Left lobe of liver (tissue), 2 donors: ENCODE results near the gene MET. TPM values are rescaled to one million over a fixed set of nuclear protein-coding genes. Genes with fewer than 3 reads are reported as not detected.

Experiments
- ATAC-seq: fragments of 200-7000 bp; cut with Tn5 transposase; one replicate; pipeline ENCODE4 v1.9.1; 2020; ENCODE audit warnings: mild to moderate bottlenecking, moderate library complexity
- DNase-seq: peaks from one replicate; pipeline ENCODE4 v3.0.0-alpha.2; 2020; ENCODE audit warnings: low spot score
- total RNA-seq: library from RNA; stranded (reverse); gene quantifications from one replicate; pipeline ENCODE4 v1.2.1, GENCODE V29; 2021
- donor health status: DM: no; HTN: no; CAD: no; lungs with moderate emphysema.
- donor health status: DM: no; HTN: yes; CAD: no.

MET gene
- total RNA-seq, 1 donor from 2014 or later: 32.2 TPM

- no peak for DNase-seq
- no peak for ATAC-seq
Measured at GRCh38 chr7:116663744-116664143, 8.3 kb upstream of the MET start.

- DNase-seq (peak; percentile 49), ATAC-seq (peak; percentile 67)
Measured at GRCh38 chr7:116665332-116665996, 6.5 kb upstream of the MET start.

DNA sequence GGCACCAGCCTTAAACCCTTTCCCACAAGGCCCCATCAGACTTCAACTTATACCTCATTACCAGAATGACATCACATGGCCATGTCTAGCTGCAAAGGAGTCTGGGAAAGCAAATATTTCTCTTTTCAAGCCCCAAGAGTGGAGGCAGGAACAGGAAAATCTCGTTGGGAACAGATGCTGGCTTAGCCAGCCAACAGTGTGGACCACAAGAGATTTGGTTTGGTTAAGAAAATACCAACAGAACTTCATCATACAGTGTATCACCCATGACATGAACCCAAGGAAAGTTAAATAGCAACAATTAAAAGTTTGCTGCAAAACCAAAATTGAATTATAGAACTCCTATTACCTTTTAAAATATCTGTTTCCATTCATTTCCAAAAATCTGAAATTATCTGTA, 2.2 kb upstream of the MET start:
- ATAC-seq: no peak
- DNase-seq: no peak

GRCh38 chr7:116670409-116671015, 1.5 kb upstream of the MET start:
- no peak for DNase-seq
- ATAC-seq: no peak

GRCh38 chr7:116671111-116671510, 885 bp upstream of the MET start:
- no peak for DNase-seq
- no peak for ATAC-seq

DNA sequence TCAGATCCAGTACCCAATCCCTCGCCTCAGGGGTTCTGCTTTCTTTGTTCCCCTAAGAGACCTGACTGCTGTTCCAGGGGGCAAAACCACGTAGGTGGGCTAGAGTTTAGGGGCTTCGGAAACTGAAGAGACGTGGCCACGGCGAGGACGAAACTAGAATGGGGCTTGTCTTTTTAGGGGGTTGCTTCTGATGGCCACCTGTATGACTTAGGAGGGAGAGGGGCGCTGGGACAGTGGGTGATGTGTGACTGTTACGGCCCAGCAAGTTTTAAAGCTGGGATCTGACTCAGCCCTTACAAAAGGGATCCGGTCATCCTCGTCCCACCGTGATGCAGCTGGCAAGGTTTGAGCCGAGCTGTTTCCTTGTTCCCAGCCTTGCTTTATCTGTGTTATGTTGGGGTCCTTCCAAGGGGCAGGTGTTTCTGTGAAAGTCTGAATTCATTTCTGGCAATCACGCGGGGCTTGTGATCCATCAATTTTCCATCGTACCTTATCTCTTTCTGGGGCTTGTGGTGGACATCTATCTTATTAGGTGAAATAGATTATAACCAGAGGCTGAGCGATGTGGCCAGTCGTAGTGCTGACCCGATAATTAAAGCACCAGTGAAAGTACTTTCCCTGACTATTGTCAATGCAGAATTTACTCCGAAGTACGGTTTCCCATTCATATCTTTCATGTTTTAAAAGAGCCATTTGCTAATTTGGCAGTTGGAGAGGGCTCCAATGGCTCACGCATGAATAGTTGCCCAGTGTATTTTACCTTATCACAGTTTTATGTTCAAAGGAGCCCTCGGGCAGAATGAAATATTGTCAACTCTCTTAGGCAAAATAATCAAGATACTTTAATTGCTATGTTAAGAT, 830 bp downstream of the MET start:
- ATAC-seq: peak; percentile 11
- no peak for DNase-seq

GRCh38 chr7:116673457-116673865, 1.5 kb downstream of the MET start:
- no peak for DNase-seq
- no peak for ATAC-seq

DNA sequence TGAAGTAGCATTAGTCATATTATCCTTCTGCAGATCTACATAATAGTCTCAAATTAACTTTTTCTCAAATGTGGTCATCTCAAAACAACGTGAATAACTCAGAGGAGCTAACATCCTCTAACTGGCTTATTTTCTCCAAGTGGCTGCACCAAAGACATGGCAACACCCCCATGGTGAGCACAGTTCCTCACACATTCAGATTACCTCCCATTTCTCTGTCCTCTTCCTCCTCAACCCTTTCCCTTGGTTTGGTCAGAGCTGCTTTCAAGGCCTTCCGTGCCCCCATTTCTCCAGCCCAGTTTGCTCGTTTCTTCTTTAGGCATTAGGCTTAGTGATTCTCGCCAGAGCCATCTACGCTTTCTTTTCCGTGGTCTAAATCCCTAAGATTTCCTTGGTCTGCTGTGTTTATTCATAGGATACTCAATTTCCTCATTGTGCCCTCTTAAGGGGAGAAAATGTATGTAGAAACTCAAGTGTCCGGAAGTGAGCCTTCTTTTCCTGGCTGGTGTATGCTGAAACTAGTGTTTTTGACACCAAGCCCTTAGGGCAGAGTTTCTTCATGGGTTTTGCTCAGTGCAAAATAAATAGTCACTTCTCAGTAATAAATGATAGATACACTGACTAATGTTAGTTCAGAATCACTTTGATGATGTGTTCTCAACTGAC, 2.6 kb downstream of the MET start:
- ATAC-seq: no peak

GRCh38 chr7:116675812-116676355, 3.9 kb downstream of the MET start:
- ATAC-seq (no peak), DNase-seq (no peak)

More for the DNA sequence above, 2.6 kb downstream of the MET start:
- DNase-seq: no peak

- ATAC-seq (no peak), DNase-seq (no peak)
Measured at GRCh38 chr7:116678780-116679179, 6.8 kb downstream of the MET start.

DNA sequence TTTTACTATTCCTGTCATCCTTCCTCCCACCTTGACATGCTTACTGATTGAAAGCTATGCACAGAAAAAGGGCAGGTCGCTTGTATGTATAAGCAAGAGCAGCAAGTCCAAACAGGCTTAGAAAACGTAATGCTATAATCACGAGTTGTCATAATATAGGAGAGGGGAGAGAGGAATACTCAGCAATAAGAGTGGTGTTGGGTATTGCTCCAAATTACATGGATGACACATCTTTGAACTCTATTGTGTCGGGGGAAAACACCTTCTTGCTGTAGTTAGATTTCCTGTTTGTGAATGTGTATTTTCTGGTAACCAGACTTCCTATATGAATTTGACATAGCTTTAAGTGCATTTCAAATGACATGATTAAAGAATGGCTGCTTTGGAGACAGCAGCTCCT, 7.5 kb downstream of the MET start:
- DNase-seq (no peak), ATAC-seq (no peak)

- DNase-seq (no peak), ATAC-seq (no peak)
Measured at GRCh38 chr7:116683786-116684185, 11.8 kb downstream of the MET start.

DNA sequence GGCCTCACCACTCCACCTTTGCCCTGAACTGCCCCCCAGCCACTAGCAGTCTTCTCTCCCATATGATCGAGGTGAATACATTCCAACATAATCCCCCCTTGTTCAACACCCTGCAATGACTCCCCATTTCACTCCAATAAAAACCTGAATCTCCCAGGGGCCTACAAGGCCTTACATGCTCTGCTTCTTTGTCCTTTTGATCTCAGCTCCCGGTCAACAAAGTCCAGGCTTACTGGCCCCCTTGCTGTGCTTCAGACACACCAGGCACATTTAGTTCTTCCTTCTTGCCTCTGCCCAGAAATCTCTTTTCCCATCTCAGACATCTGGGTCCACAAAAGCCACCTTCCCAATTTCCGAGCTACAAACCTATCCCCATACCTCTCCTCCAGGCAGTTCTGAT, 14.0 kb downstream of the MET start:
- no peak for DNase-seq

GRCh38 chr7:116686812-116687419, 14.9 kb downstream of the MET start:
- ATAC-seq (peak; percentile 83), DNase-seq (no peak)

More for the DNA sequence above, 14.0 kb downstream of the MET start:
- ATAC-seq: peak; percentile 44

DNA sequence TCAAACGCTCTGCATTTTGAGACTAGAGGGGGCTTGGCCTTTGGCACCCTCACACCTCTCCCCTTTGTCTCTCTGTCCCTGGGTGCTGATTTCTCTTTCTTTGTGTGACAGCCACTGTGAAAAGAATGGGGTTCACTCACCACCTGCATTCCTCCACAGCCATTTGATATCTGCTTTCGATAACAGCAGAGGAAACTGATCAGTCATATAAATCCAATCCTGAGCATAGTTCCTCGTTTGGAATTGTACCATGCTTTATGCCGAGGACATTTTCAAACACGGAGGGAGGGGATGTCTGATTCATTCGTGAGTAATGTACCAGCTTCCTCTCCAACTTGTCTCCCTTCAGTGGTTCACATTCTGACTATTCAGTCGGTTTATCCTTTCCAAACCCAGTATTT, 15.8 kb downstream of the MET start:
- DNase-seq (no peak), ATAC-seq (no peak)

DNA sequence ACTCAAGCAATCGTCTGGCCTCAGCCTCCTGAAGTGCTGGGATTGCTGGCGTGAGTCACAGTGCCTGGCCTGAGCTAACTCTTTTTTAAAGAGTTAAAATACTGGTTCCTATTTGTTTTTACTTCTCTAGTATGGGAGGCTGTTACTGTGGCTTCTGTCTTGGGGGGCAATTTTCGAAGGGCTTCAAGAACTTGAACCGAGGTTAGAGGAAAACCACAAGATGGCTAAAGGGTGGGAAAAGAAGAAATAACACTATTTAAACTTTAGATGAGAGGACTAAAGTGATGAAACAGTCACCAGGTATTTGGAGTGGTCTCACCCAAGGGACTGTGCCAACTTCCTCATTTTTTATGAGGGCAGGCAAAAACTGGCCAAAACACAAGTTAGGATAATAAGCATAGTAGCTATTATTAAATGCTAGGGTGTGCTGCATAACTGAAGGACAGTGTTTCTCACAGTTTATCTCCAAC, 17.8 kb downstream of the MET start:
- ATAC-seq: no peak
- DNase-seq: no peak

DNA sequence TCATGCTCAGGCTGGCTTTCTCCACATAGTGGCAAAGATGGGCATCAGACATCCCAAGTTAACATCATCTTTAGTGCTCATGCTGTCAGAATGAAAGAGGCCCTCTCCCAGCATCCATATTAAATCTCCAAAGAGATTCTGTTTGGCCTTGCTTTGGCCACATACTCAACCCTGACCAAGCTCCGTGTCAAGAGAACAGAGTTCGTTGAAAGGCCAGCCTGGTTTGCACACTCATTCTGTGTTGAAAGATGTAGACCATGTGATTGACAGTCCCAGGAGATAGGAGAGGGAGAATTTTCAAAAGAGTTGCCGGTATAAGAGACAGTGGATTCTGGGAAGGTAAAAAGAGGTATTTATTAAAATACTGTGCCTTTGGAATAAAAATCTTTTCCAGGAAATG, 19.7 kb downstream of the MET start:
- DNase-seq: no peak
- ATAC-seq: peak; percentile 78

GRCh38 chr7:116692401-116693308, 20.7 kb downstream of the MET start:
- no peak for DNase-seq
- no peak for ATAC-seq

DNA sequence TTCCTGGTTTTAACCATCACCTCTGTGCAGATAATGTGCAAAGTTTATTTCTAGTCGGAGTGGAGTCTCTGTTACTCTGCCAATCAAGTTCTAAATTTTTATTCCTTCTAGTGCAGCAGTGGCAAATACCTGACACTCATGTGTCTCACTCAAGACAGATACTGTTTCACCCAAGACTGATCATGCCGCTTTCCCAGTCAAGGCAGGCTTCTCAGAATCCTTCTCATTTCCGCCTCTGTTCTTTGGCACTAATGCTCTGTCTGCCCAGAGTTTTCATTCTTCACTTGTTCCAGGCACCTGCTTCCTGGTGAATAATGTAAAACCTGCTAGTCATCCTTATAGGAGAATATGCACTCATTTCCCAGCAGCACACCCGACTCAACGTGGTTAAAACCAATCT, 24.7 kb downstream of the MET start:
- DNase-seq (no peak), ATAC-seq (no peak)
